Ishikawa (cell line): ENCODE data around the gene FOXQ1.

Source experiments
- CEBPB ChIP-seq: IDR thresholded peaks from 2 replicates; pipeline ENCODE4 v1.6.1; 2012
- CREB1 ChIP-seq: IDR thresholded peaks from 2 replicates; pipeline ENCODE4 v1.6.1; 2012; ENCODE audit warnings: low read depth
- EGR1 ChIP-seq: IDR thresholded peaks from 2 replicates; pipeline ENCODE4 v1.6.1; 2012
- EP300 ChIP-seq: IDR thresholded peaks from 2 replicates; pipeline ENCODE4 v1.6.1; 2012; ENCODE audit warnings: borderline replicate concordance
- FOXM1 ChIP-seq: IDR thresholded peaks from 2 replicates; pipeline ENCODE4 v1.6.1; 2012; ENCODE audit warnings: low read depth, borderline replicate concordance
- MAX ChIP-seq: IDR thresholded peaks from 2 replicates; pipeline ENCODE4 v1.6.1; 2012
- NFIC ChIP-seq: IDR thresholded peaks from 2 replicates; pipeline ENCODE4 v1.6.1; 2012
- RAD21 ChIP-seq: IDR thresholded peaks from 2 replicates; pipeline ENCODE4 v1.6.1; 2012; ENCODE audit warnings: low read depth
- REST ChIP-seq: IDR thresholded peaks from 2 replicates; pipeline ENCODE4 v1.6.1; 2012; ENCODE audit warnings: low read depth, mild to moderate bottlenecking
- TAF1 ChIP-seq: IDR thresholded peaks from 2 replicates; pipeline ENCODE4 v1.6.1; 2012; ENCODE audit warnings: low read depth, mild to moderate bottlenecking
- TCF12 ChIP-seq: IDR thresholded peaks from 2 replicates; pipeline ENCODE4 v1.6.1; 2012; ENCODE audit warnings: low read depth
- TEAD4 ChIP-seq: IDR thresholded peaks from 2 replicates; pipeline ENCODE4 v1.6.1; 2012
- USF1 ChIP-seq: IDR thresholded peaks from 2 replicates; pipeline ENCODE4 v1.6.1; 2012
- YY1 ChIP-seq: IDR thresholded peaks from 2 replicates; pipeline ENCODE4 v1.6.1; 2012; ENCODE audit warnings: low read depth
- ZBTB7A ChIP-seq: IDR thresholded peaks from 2 replicates; pipeline ENCODE4 v1.6.1; 2012; ENCODE audit warnings: low read depth

The FOXQ1 gene

GRCh38 chr6:1347161-1347560, 35.3 kb downstream of the FOXQ1 start:
- TF ChIP-seq ZBTB7A (no peak), EGR1 (no peak), REST (no peak), EP300 (no peak)

- TF ChIP-seq REST (no peak), TCF12 (no peak), CEBPB (no peak), RAD21 (no peak)
Measured at GRCh38 chr6:1348675-1349074, 36.8 kb downstream of the FOXQ1 start.

- no peak for TF ChIP-seq REST
- no peak for TF ChIP-seq MAX
- TF ChIP-seq EGR1 = no peak
Measured at GRCh38 chr6:1349655-1350054, 37.8 kb downstream of the FOXQ1 start.

GRCh38 chr6:1351381-1352008, 39.6 kb downstream of the FOXQ1 start:
- TF ChIP-seq YY1 (no peak), CREB1 (no peak), EGR1 (no peak), FOXM1 (no peak), EP300 (no peak), TEAD4 (no peak), RAD21 (no peak), CEBPB (no peak)

GRCh38 chr6:1362643-1363042, 50.7 kb downstream of the FOXQ1 start:
- TF ChIP-seq NFIC (no peak), ZBTB7A (no peak), USF1 (no peak), YY1 (no peak), EP300 (no peak), RAD21 (no peak), FOXM1 (no peak), REST (no peak), TAF1 (no peak), TCF12 (no peak), TEAD4 (no peak), EGR1 (no peak), MAX (no peak), CREB1 (no peak), CEBPB (no peak)
